HUES48 (cell line): ENCODE results near the gene HES5.

ENCODE experiments used
- H3K27ac ChIP-seq: one replicate; pipeline ENCODE4 v1.7.0; 2013; ENCODE audit warnings: low read depth, low read length, inconsistent platforms
- H3K27me3 ChIP-seq: 2 replicates; pipeline ENCODE4 v1.6.1; 2013; ENCODE audit warnings: mild to moderate bottlenecking, low read length; ENCODE audit not compliant: control insufficient read depth, insufficient read depth
- H3K36me3 ChIP-seq: 2 replicates; pipeline ENCODE4 v1.6.1; 2013; ENCODE audit warnings: low read length; ENCODE audit not compliant: control insufficient read depth, insufficient read depth
- H3K4me1 ChIP-seq: 2 replicates; pipeline ENCODE4 v1.6.1; 2013; ENCODE audit warnings: mild to moderate bottlenecking, low read length; ENCODE audit not compliant: control insufficient read depth, insufficient read depth
- H3K4me3 ChIP-seq: 2 replicates; pipeline ENCODE4 v1.5.1; 2013; ENCODE audit warnings: mild to moderate bottlenecking, low read depth, low read length
- H3K9ac ChIP-seq: 2 replicates; pipeline ENCODE4 v1.6.1; 2013; ENCODE audit warnings: mild to moderate bottlenecking, low read depth, low read length, moderate library complexity
- H3K9me3 ChIP-seq: 2 replicates; pipeline ENCODE4 v1.6.1; 2013; ENCODE audit warnings: low read length; ENCODE audit not compliant: control insufficient read depth, insufficient read depth

The HES5 gene

GRCh38 chr1:2544875-2545640 is 15.0 kb upstream of the HES5 start:
- Histone ChIP-seq H3K27ac (no peak overlapping the region), H3K27me3 (peaks cover 25% of the 10 kb centered on the region), H3K4me1 (peaks cover 31% of the 10 kb centered on the region), H3K36me3 (no peaks in the 10 kb centered on the region), H3K9me3 (no peaks in the 10 kb centered on the region), H3K4me3 (no peak overlapping the region), H3K9ac (no peak overlapping the region)

GRCh38 chr1:2544093-2544874 is 14.2 kb upstream of the HES5 start:
- H3K4me3 ChIP-seq = no peak overlapping the region
- H3K27ac ChIP-seq = no peak overlapping the region
- H3K9me3 ChIP-seq = no peaks in the 10 kb centered on the region
- no peak overlapping the region for H3K9ac ChIP-seq
- peaks cover 31% of the 10 kb centered on the region for H3K4me1 ChIP-seq
- peaks cover 25% of the 10 kb centered on the region for H3K27me3 ChIP-seq
- H3K36me3 ChIP-seq = no peaks in the 10 kb centered on the region

- H3K9ac ChIP-seq = no peak overlapping the region
- no peak overlapping the region for H3K4me3 ChIP-seq
- H3K27me3 ChIP-seq = peaks cover 29% of the 10 kb centered on the region
- H3K4me1 ChIP-seq = peaks cover 26% of the 10 kb centered on the region
- H3K9me3 ChIP-seq = no peaks in the 10 kb centered on the region
- H3K27ac ChIP-seq = no peak overlapping the region
- no peaks in the 10 kb centered on the region for H3K36me3 ChIP-seq
Measured at GRCh38 chr1:2543543-2544092, 13.6 kb upstream of the HES5 start.

GRCh38 chr1:2542246-2542915 is 12.3 kb upstream of the HES5 start:
- Histone ChIP-seq H3K4me1 (peaks cover 21% of the 10 kb centered on the region; the same call in 1 of the 2 replicates), H3K36me3 (no peaks in the 10 kb centered on the region), H3K27ac (no peak overlapping the region), H3K9ac (no peak overlapping the region), H3K9me3 (no peaks in the 10 kb centered on the region), H3K4me3 (no peak overlapping the region), H3K27me3 (peaks cover 40% of the 10 kb centered on the region)

GRCh38 chr1:2541619-2542245 is 11.7 kb upstream of the HES5 start:
- Histone ChIP-seq H3K9me3 (no peaks in the 10 kb centered on the region), H3K27ac (no peak overlapping the region), H3K27me3 (peaks cover 45% of the 10 kb centered on the region), H3K4me3 (no peak overlapping the region), H3K9ac (no peak overlapping the region), H3K4me1 (peaks cover 20% of the 10 kb centered on the region; the same call in 1 of the 2 replicates), H3K36me3 (no peaks in the 10 kb centered on the region)

GRCh38 chr1:2540816-2541492 is 10.9 kb upstream of the HES5 start:
- Histone ChIP-seq H3K4me1 (peaks cover 20% of the 10 kb centered on the region; the same call in 1 of the 2 replicates), H3K9ac (no peak overlapping the region), H3K27ac (no peak overlapping the region)

GRCh38 chr1:2539312-2539907 is 9.3 kb upstream of the HES5 start:
- Histone ChIP-seq H3K27ac (no peak overlapping the region), H3K4me1 (peaks cover 27% of the 10 kb centered on the region), H3K27me3 (peaks cover 66% of the 10 kb centered on the region), H3K9ac (no peak overlapping the region), H3K36me3 (no peaks in the 10 kb centered on the region), H3K4me3 (no peak overlapping the region), H3K9me3 (no peaks in the 10 kb centered on the region)

More at GRCh38 chr1:2540816-2541492, 10.9 kb upstream of the HES5 start:
- no peaks in the 10 kb centered on the region for H3K36me3 ChIP-seq
- no peak overlapping the region for H3K4me3 ChIP-seq
- peaks cover 51% of the 10 kb centered on the region for H3K27me3 ChIP-seq
- H3K9me3 ChIP-seq = no peaks in the 10 kb centered on the region

GRCh38 chr1:2538872-2539271 is 8.8 kb upstream of the HES5 start:
- no peak overlapping the region for H3K4me3 ChIP-seq
- H3K9me3 ChIP-seq = no peaks in the 10 kb centered on the region
- H3K27me3 ChIP-seq = peaks cover 70% of the 10 kb centered on the region
- no peak overlapping the region for H3K27ac ChIP-seq
- H3K36me3 ChIP-seq = no peaks in the 10 kb centered on the region
- H3K9ac ChIP-seq = no peak overlapping the region
- peaks cover 24% of the 10 kb centered on the region for H3K4me1 ChIP-seq

GRCh38 chr1:2538376-2538775 is 8.3 kb upstream of the HES5 start:
- peaks cover 70% of the 10 kb centered on the region for H3K27me3 ChIP-seq
- peaks cover 19% of the 10 kb centered on the region for H3K4me1 ChIP-seq

GRCh38 chr1:2537784-2538115 is 7.7 kb upstream of the HES5 start:
- no peak overlapping the region for H3K9ac ChIP-seq
- H3K4me3 ChIP-seq = no peak overlapping the region
- H3K36me3 ChIP-seq = no peaks in the 10 kb centered on the region
- peaks cover 70% of the 10 kb centered on the region for H3K27me3 ChIP-seq
- no peaks in the 10 kb centered on the region for H3K9me3 ChIP-seq
- no peak overlapping the region for H3K27ac ChIP-seq
- H3K4me1 ChIP-seq = peaks cover 14% of the 10 kb centered on the region

More at GRCh38 chr1:2538376-2538775, 8.3 kb upstream of the HES5 start:
- H3K4me3 ChIP-seq = no peak overlapping the region
- no peak overlapping the region for H3K27ac ChIP-seq
- H3K36me3 ChIP-seq = no peaks in the 10 kb centered on the region
- H3K9me3 ChIP-seq = no peaks in the 10 kb centered on the region
- no peak overlapping the region for H3K9ac ChIP-seq
